Right lobe of liver (tissue), 6 donors: ENCODE results near the gene ZNF280C. TPM values are rescaled to one million over a fixed set of nuclear protein-coding genes. Genes with fewer than 3 reads are reported as not detected.

Experiments
- ATAC-seq, 4 donors: fragments of 200-7000 bp; cut with Tn5 transposase; one replicate each; pipeline ENCODE4 v1.9.1; 2020; ENCODE audit warnings: mild to moderate bottlenecking in 4 of 4, moderate library complexity in 4 of 4
- DNase-seq, 3 donors: peaks; one replicate each; pipeline ENCODE4 v3.0.0-alpha.2; 2020
- H3K27ac ChIP-seq, 3 donors: fragments of 200-600 bp; one replicate each; pipeline ENCODE4 v1.8.0; 2022
- H3K27me3 ChIP-seq, 2 donors: fragments of 200-600 bp; one replicate each; pipeline ENCODE4 v1.8.0; 2022
- H3K36me3 ChIP-seq, 4 donors: fragments of 200-600 bp; sonication (generic) in 1 of 4; one replicate each; pipeline versions ENCODE4 v1.5.1 to v1.8.0; 2017 to 2022; ENCODE audit warnings: control low read depth in 1 of 4
- H3K4me1 ChIP-seq, 4 donors: fragments of 200-600 bp; sonication (generic) in 1 of 4; one replicate each; pipeline versions ENCODE4 v1.5.1 to v1.8.0; 2017 to 2022; ENCODE audit warnings: control low read depth in 1 of 4
- H3K4me3 ChIP-seq, 3 donors: fragments of 200-600 bp; one replicate each; pipeline ENCODE4 v1.8.0; 2022
- H3K9me3 ChIP-seq, 4 donors: fragments of 200-600 bp; sonication (generic) in 1 of 4; one replicate each; pipeline versions ENCODE4 v1.5.1 to v1.8.0; 2017 to 2022; ENCODE audit warnings: control low read depth in 1 of 4
- CTCF ChIP-seq, 4 donors: fragments of 200-600 bp in 3 of 4; fragments of 450-650 bp in 1 of 4; IDR thresholded peaks; one replicate each; pipeline versions ENCODE4 v1.5.1 to v1.8.0; 2016 to 2022; ENCODE audit warnings: antibody characterized with exemption in 4 of 4, mild to moderate bottlenecking in 2 of 4
- POLR2A ChIP-seq: fragments of 450-650 bp; IDR thresholded peaks from one replicate; pipeline ENCODE4 v1.6.1; 2017; ENCODE audit warnings: antibody characterized with exemption, mild to moderate bottlenecking
- WGBS: methylation state at CpG from one replicate; pipeline ENCODE4 v1.1.6; 2018; ENCODE audit warnings: low coverage, low lambda C conversion rate; ENCODE audit not compliant: insufficient coverage; ENCODE audit errors: missing lambda C conversion rate; 5-methylcytosine and 5-hydroxymethylcytosine counted together
- intact Hi-C, 2 donors: fragments of 100-400 bp; cut with DNase I; formaldehyde crosslinking; loops; one replicate each; pipeline versions ENCODE4 v1.11.2 to v1.14.1; 2022
- total RNA-seq, 6 experiments: library from RNA; depleted of rRNA in 2 of 6; stranded (reverse); fragments of >200 nt in 2 of 6; fragmentation: NEBNext Ultra II Directional in 3 of 6; extraction: Animal tissue kit (Norgen Biotek cat#: 25700) in 3 of 6; gene quantifications; one replicate each; pipeline versions ENCODE4 v1.1.0 to v1.2.4, GENCODE V29; 2016 to 2023
- donor health status: DM: no; HTN: yes; CAD: no.
- donor health status: DM: no; HTN: no; CAD: no.
- donor health status: DM: no; HTN: no; CAD: no.
- donor health status: DM: no; HTN: yes; CAD: no.
- donor health status: DM: no; HTN: yes; CAD: no.

Gene ZNF280C
- total RNA-seq, 6 experiments from 2014 or later, result 0.88 to 2.0 (median 1.3) TPM

DNA sequence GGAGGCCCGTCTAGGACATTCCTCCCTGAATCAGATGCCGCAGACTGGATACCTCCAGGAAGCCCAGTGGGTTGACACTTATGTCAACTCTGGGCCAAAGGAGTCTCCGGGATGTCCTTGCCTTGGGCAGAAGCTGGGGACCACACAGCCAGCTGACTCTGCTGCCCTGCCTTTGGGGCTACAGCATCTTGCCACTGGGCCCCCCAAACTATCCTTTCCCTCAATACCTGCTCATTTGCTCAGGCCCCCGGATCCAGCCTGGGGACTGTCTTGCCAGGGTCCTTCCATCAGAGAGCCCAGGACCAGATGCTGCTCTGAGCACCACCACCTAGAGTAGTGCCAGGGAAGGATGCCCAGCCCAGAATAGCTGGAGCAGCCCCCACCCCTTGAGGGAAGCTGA lies 77.9 kb downstream of the ZNF280C start:
- no peak for TF ChIP-seq CTCF (IDR thresholded peaks at IDR 0.05)
- TF ChIP-seq POLR2A, result no peak
- intact Hi-C loops, result loop anchor here in 1 of 2 donors (5.0 kb wide), 1 partner anchor 114 kb away; no protein-coding TSS in a partner anchor
- ATAC-seq (no peak), DNase-seq (no peak)
- no peak overlapping the region for H3K4me3 ChIP-seq
- H3K4me1 ChIP-seq, result no peaks in the 10 kb centered on the region
- H3K27ac ChIP-seq, result no peak overlapping the region
- H3K27me3 ChIP-seq, result no peaks in the 10 kb centered on the region
- WGBS, result 63% methylated on average over 2 of the region's 4 CpGs
- H3K9me3 ChIP-seq, result no peaks in the 10 kb centered on the region
- no peaks in the 10 kb centered on the region for H3K36me3 ChIP-seq

DNA sequence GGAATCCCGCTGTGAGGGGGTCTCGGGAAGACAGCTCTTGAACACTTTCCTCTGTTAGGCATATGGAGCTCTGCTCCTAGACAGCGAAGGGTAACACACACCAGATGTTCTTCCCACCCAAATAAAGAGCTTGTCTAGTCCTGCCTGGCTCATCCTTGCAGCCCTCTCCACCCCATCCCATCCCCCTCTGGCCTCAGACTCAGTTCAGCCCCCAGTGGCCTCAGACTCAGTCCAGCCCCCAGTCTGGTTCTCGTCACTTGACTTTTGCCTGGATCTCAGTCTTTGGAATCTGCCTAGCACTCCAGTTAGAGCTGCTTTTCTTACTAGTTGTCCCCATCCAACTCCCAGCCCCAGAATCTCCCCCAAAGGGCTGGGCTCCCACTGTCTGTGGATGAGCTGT lies 82.0 kb downstream of the ZNF280C start:
- no peak overlapping the region for H3K27ac ChIP-seq
- no peaks in the 10 kb centered on the region for H3K4me1 ChIP-seq
- DNase-seq (no peak), ATAC-seq (no peak)
- TF ChIP-seq POLR2A (no peak), CTCF (IDR thresholded peaks at IDR 0.05) (no peak)
- no peaks in the 10 kb centered on the region for H3K9me3 ChIP-seq
- H3K4me3 ChIP-seq, result no peak overlapping the region
- 45% methylated on average over 2 of the region's 4 CpGs for WGBS
- intact Hi-C loops, result loop anchor here in 1 of 2 donors (10.0 kb wide), 1 partner anchor 102 kb away; no protein-coding TSS in a partner anchor
- H3K27me3 ChIP-seq, result no peaks in the 10 kb centered on the region
- H3K36me3 ChIP-seq, result no peaks in the 10 kb centered on the region

GRCh38 chrX:130184857-130185256 lies 83.8 kb downstream of the ZNF280C start:
- H3K27ac ChIP-seq, result no peak overlapping the region
- DNase-seq, result no peak
- H3K27me3 ChIP-seq, result no peaks in the 10 kb centered on the region
- 35% methylated on average over 2 of the region's 2 CpGs for WGBS
- no peaks in the 10 kb centered on the region for H3K9me3 ChIP-seq
- H3K36me3 ChIP-seq, result no peaks in the 10 kb centered on the region
- no peak for TF ChIP-seq CTCF (IDR thresholded peaks at IDR 0.05)
- TF ChIP-seq POLR2A, result no peak
- intact Hi-C loops, result loop anchor here in 1 of 2 donors (10.0 kb wide), 1 partner anchor 100 kb away; no protein-coding TSS in a partner anchor
- H3K4me3 ChIP-seq, result no peak overlapping the region
- no peak for ATAC-seq
- no peaks in the 10 kb centered on the region for H3K4me1 ChIP-seq

DNA sequence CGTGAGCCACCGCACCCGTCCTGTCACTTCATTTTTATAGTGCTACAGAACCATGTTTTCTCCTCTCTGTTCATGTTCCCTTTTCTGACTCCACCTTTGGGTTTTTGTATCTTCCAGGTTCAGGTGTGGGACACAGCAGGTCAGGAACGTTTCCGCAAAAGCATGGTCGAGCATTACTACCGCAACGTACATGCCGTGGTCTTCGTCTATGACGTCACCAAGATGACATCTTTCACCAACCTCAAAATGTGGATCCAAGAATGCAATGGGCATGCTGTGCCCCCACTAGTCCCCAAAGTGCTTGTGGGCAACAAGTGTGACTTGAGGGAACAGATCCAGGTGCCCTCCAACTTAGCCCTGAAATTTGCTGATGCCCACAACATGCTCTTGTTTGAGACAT lies 84.5 kb downstream of the ZNF280C start:
- Histone ChIP-seq H3K36me3 (no peaks in the 10 kb centered on the region), H3K4me3 (no peak overlapping the region), H3K9me3 (no peaks in the 10 kb centered on the region), H3K4me1 (no peaks in the 10 kb centered on the region), H3K27ac (no peak overlapping the region), H3K27me3 (no peaks in the 10 kb centered on the region)
- ATAC-seq, result no peak
- TF ChIP-seq CTCF (IDR thresholded peaks at IDR 0.05) (no peak), POLR2A (no peak)
- intact Hi-C loops, result loop anchor here in 1 of 2 donors (10.0 kb wide), 1 partner anchor 99 kb away; no protein-coding TSS in a partner anchor
- no peak for DNase-seq
- 80% methylated on average over 11 of the region's 11 CpGs for WGBS
